ENCODE measurements around the gene TMEM245. TPM values are rescaled to one million over a fixed set of nuclear protein-coding genes. Genes with fewer than 3 reads are reported as not detected.

The TMEM245 gene
- total RNA-seq, 1 donor from 2014 or later: 49.7 TPM

GRCh38 chr9:109012009-109012875 lies 107.5 kb downstream of the TMEM245 start:
- Histone ChIP-seq H3K27me3 (no peaks in the 10 kb centered on the region), H3K36me3 (no peaks in the 10 kb centered on the region), H3K9me3 (no peaks in the 10 kb centered on the region), H3K27ac (peak overlapping the region; percentile 94 to 99), H3K4me1 (peaks cover 0 to 14% of the 10 kb centered on the region in 2 donors), H3K4me3 (peak overlapping the region; percentile 87 to 98)
- TF ChIP-seq, protein P1, sequence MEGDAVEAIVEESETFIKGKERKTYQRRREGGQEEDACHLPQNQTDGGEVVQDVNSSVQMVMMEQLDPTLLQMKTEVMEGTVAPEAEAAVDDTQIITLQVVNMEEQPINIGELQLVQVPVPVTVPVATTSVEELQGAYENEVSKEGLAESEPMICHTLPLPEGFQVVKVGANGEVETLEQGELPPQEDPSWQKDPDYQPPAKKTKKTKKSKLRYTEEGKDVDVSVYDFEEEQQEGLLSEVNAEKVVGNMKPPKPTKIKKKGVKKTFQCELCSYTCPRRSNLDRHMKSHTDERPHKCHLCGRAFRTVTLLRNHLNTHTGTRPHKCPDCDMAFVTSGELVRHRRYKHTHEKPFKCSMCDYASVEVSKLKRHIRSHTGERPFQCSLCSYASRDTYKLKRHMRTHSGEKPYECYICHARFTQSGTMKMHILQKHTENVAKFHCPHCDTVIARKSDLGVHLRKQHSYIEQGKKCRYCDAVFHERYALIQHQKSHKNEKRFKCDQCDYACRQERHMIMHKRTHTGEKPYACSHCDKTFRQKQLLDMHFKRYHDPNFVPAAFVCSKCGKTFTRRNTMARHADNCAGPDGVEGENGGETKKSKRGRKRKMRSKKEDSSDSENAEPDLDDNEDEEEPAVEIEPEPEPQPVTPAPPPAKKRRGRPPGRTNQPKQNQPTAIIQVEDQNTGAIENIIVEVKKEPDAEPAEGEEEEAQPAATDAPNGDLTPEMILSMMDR (IDR thresholded peaks at IDR 0.05): no peak
- intact Hi-C loops (cut with DNase I): loop anchor here (2.0 to 5.0 kb wide), 4 partner anchors 25 to 535 kb away; no protein-coding TSS in a partner anchor
- peak; percentile 45 to 88 for DNase-seq (ENCODE audit: low spot score in 2 of 2)

DNA sequence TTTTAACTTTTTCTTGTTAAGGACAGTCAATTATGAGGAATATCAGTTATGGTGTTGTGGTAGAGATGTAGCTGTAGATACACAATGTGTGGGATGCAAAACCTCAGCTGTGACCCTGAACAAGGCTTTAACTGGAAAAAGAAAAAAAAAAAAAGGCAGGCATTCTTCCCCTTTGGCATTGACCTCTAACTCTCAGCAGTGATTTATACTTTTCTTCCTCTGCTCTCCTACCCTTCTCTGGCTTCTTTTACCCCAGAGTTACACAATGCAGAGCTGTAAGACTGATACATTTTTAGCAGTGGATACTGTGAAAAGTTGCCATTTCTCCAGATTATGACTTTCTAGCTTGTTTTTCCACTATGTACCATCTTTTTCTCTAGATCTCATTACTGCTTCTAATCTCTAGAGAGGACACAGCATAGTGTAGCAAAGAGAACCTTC lies 108.5 kb downstream of the TMEM245 start:
- Histone ChIP-seq H3K27me3 (no peaks in the 10 kb centered on the region), H3K9me3 (no peaks in the 10 kb centered on the region), H3K36me3 (no peaks in the 10 kb centered on the region), H3K27ac (peak overlapping the region; percentile 94 to 99), H3K4me1 (peaks cover 0 to 14% of the 10 kb centered on the region in 2 donors), H3K4me3 (peak overlapping the region; percentile 87 to 98)
- DNase-seq (ENCODE audit: low spot score in 2 of 2): no peak
- TF ChIP-seq, protein P1 (IDR thresholded peaks at IDR 0.05): no peak
- intact Hi-C loops (cut with DNase I): loop anchor here (5.0 kb wide), 3 partner anchors 39 to 534 kb away; no protein-coding TSS in a partner anchor

GRCh38 chr9:109010746-109011145 lies 109.0 kb downstream of the TMEM245 start:
- Histone ChIP-seq H3K4me1 (peaks cover 0 to 14% of the 10 kb centered on the region in 2 donors), H3K9me3 (no peaks in the 10 kb centered on the region), H3K27me3 (no peaks in the 10 kb centered on the region), H3K36me3 (no peaks in the 10 kb centered on the region), H3K27ac (peak overlapping the region; percentile 94 to 99), H3K4me3 (peak overlapping the region in 1 of 2 donors; percentile 98)
- TF ChIP-seq, protein P1 (IDR thresholded peaks at IDR 0.05): no peak
- intact Hi-C loops (cut with DNase I): loop anchor here (5.0 kb wide), 3 partner anchors 38 to 533 kb away; no protein-coding TSS in a partner anchor
- no peak for DNase-seq (ENCODE audit: low spot score in 2 of 2)

- peaks cover 0 to 11% of the 10 kb centered on the region in 2 donors for H3K36me3 ChIP-seq
- DNase-seq (ENCODE audit: low spot score in 2 of 2): no peak
- TF ChIP-seq, protein P1 (IDR thresholded peaks at IDR 0.05): no peak
- intact Hi-C loops (cut with DNase I): no loop called here
- no peak overlapping the region for H3K4me3 ChIP-seq
- peaks cover 3 to 12% of the 10 kb centered on the region in 2 donors for H3K9me3 ChIP-seq
- H3K27ac ChIP-seq: no peak overlapping the region
- H3K27me3 ChIP-seq: no peaks in the 10 kb centered on the region
- H3K4me1 ChIP-seq: peaks cover 0 to 9% of the 10 kb centered on the region in 2 donors
These were observed 114.1 kb downstream of the TMEM245 start for GRCh38 chr9:109005678-109006077.

- peaks cover 3 to 12% of the 10 kb centered on the region in 2 donors for H3K9me3 ChIP-seq
- no peaks in the 10 kb centered on the region for H3K4me1 ChIP-seq
- H3K36me3 ChIP-seq: peaks cover 0 to 11% of the 10 kb centered on the region in 2 donors
- no peak for DNase-seq (ENCODE audit: low spot score in 2 of 2)
- intact Hi-C loops (cut with DNase I): no loop called here
- no peak overlapping the region for H3K27ac ChIP-seq
- no peak overlapping the region for H3K4me3 ChIP-seq
- H3K27me3 ChIP-seq: no peaks in the 10 kb centered on the region
- TF ChIP-seq, protein P1 (IDR thresholded peaks at IDR 0.05): no peak
These were observed 116.6 kb downstream of the TMEM245 start for GRCh38 chr9:109003116-109003515.

Data from ascending aorta (tissue), 2 donors.